ENCODE measurements around the gene PATL1. TPM values are rescaled to one million over a fixed set of nuclear protein-coding genes. Genes with fewer than 3 reads are reported as not detected.
A peak's percentile ranks its signal among the peaks of the same experiment; 100 is the strongest.

The PATL1 gene
- total RNA-seq, 1 donor = 38.7 TPM

- Histone ChIP-seq H3K27me3 (ENCODE audit: insufficient read depth, low read length) (no peaks in the 10 kb centered on the region), H3K4me1 (ENCODE audit: insufficient read depth, low read length) (peaks cover 39% of the 10 kb centered on the region), H3K9me3 (ENCODE audit: low read depth, low read length) (no peaks in the 10 kb centered on the region), H3K4me3 (ENCODE audit: low read length) (peak overlapping the region; percentile 81)
Observed at GRCh38 chr11:59614277-59615119, 54.3 kb downstream of the PATL1 start.

DNA sequence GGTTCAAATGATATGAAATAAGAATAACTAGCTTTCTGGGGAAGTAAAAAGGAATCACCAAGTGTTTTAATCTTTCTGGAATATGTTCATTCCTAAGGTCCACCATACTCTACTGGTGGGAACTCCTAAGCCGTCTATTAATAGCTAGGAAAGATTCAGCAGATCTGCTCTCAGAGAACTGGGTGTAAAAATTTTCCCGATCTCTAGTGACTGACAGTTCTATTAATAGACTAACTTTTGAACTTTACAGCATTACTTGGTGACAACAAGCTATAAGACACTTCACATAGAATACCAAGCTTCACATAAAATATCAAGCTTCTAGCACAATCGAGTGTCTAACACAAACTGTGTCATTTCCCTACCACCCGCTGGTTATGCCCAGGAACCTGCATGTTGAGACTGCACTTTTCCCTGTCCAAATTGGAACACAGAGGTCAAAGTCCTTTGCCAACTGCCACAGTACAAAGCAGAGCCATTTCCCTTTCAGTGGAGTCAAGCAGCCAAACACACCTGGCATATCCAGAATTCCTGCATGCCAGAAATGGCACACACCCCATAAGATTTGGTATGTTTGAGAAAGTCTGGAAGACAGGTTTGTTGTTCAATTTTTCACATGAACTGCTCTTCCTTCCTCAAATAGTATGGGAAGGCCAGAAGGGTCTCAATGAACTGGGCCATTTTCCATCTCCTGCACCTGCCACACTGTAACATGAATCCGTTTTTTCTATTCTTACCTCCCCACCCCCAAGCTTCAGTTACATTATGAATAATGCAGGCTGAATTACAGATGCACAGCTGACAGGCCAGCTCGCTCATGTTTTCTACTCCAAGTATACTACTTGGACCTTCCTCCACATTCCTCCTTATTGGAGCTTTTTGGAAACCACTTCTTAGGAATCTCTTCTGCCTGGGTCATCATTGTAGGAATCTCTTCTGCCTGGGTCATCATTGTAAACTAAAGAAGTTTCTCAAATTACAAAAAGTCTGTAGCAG, 57.0 kb downstream of the PATL1 start:
- Histone ChIP-seq H3K27me3 (ENCODE audit: insufficient read depth, low read length) (no peaks in the 10 kb centered on the region), H3K4me3 (ENCODE audit: low read length) (no peak overlapping the region), H3K4me1 (ENCODE audit: insufficient read depth, low read length) (peaks cover 39% of the 10 kb centered on the region), H3K9me3 (ENCODE audit: low read depth, low read length) (no peaks in the 10 kb centered on the region)

GRCh38 chr11:59610289-59610688, 58.5 kb downstream of the PATL1 start:
- peaks cover 35% of the 10 kb centered on the region for H3K4me1 ChIP-seq (ENCODE audit: insufficient read depth, low read length)
- H3K4me3 ChIP-seq (ENCODE audit: low read length) = no peak overlapping the region
- no peaks in the 10 kb centered on the region for H3K9me3 ChIP-seq (ENCODE audit: low read depth, low read length)
- no peaks in the 10 kb centered on the region for H3K27me3 ChIP-seq (ENCODE audit: insufficient read depth, low read length)

DNA sequence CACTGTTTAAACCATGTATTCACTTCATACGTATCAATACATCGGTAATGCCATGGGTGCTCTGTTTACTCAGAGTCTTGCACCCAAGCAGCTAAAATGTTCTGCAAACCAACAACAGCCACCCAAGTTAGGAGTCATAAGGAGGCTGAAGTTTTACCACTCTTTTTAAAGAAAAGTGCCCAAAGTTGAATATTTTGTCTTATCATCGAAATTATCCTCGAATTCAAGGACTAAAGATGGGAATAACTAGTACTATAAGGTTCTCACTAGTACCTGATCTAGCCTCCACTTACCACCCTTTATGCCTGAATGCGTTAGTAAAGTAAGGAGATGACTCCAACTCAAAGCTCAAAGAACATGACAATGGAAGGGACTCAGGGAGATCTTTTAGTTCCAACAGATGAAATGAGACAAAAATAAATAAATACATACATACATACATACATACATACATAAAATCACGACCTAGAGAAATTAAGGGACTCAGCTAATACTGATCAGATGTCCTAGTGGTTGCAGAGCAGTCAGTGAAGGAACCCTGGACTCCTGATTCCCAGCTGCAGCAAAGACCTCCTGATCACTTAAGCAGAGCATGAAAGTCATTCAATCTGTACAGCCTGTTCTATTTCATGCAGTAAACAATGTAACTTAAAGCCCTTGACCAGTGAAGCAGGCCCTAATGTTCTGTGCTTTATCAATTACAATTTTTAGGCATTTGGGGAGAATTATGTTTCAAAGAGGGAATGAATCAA, 61.0 kb downstream of the PATL1 start:
- Histone ChIP-seq H3K27me3 (ENCODE audit: insufficient read depth, low read length) (no peaks in the 10 kb centered on the region), H3K4me1 (ENCODE audit: insufficient read depth, low read length) (peaks cover 15% of the 10 kb centered on the region), H3K4me3 (ENCODE audit: low read length) (no peak overlapping the region), H3K9me3 (ENCODE audit: low read depth, low read length) (no peaks in the 10 kb centered on the region)

DNA sequence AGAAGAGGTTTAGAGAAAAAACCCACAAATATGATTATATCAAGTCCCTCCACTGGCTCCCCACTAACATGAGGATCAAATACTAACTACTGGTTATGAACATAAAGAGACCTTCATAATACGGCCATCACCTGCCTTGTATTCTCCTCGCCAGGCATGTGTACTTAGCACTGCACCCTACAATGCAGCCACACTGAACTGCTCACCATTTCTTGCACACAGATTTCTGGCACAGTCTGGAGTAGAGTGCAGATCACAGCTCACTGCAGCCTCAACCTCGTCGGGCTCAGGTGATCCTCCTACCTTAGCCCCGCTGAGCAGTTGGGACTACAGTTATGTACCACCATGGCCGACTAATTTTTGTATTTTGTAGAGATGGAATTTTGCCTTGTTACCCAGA, 66.4 kb downstream of the PATL1 start:
- Histone ChIP-seq H3K9me3 (ENCODE audit: low read depth, low read length) (no peaks in the 10 kb centered on the region), H3K4me1 (ENCODE audit: insufficient read depth, low read length) (no peaks in the 10 kb centered on the region), H3K4me3 (ENCODE audit: low read length) (no peak overlapping the region), H3K27me3 (ENCODE audit: insufficient read depth, low read length) (no peaks in the 10 kb centered on the region)

DNA sequence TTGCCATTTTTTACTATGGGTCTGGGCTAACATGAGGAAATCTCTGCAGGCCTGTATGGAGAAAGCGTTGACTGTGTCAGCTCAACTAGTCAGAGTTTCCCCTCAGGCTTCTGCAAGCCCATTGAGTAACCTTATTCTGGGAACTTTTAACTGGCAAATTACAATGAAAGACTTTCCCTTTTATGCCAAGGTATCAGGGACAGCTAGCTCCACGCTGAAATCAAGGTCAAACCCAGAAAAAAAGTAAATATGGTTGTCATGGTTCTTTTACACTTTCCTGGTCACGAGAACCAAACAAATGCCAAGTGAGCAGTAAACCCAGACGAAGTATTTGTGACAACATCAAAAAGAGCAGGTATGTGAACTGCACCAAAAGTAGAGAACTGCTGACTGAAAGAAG, 67.0 kb downstream of the PATL1 start:
- H3K4me1 ChIP-seq (ENCODE audit: insufficient read depth, low read length) = no peaks in the 10 kb centered on the region
- no peak overlapping the region for H3K4me3 ChIP-seq (ENCODE audit: low read length)
- H3K27me3 ChIP-seq (ENCODE audit: insufficient read depth, low read length) = no peaks in the 10 kb centered on the region
- no peaks in the 10 kb centered on the region for H3K9me3 ChIP-seq (ENCODE audit: low read depth, low read length)

GRCh38 chr11:59600636-59601035, 68.2 kb downstream of the PATL1 start:
- Histone ChIP-seq H3K27me3 (ENCODE audit: insufficient read depth, low read length) (no peaks in the 10 kb centered on the region), H3K9me3 (ENCODE audit: low read depth, low read length) (no peaks in the 10 kb centered on the region), H3K4me1 (ENCODE audit: insufficient read depth, low read length) (no peaks in the 10 kb centered on the region), H3K4me3 (ENCODE audit: low read length) (no peak overlapping the region)

GRCh38 chr11:59600234-59600633, 68.6 kb downstream of the PATL1 start:
- Histone ChIP-seq H3K9me3 (ENCODE audit: low read depth, low read length) (no peaks in the 10 kb centered on the region), H3K4me3 (ENCODE audit: low read length) (no peak overlapping the region), H3K27me3 (ENCODE audit: insufficient read depth, low read length) (no peaks in the 10 kb centered on the region), H3K4me1 (ENCODE audit: insufficient read depth, low read length) (no peaks in the 10 kb centered on the region)

GRCh38 chr11:59598961-59599360, 69.9 kb downstream of the PATL1 start:
- H3K27me3 ChIP-seq (ENCODE audit: insufficient read depth, low read length) = no peaks in the 10 kb centered on the region
- H3K9me3 ChIP-seq (ENCODE audit: low read depth, low read length) = no peaks in the 10 kb centered on the region

More at GRCh38 chr11:59598961-59599360, 69.9 kb downstream of the PATL1 start:
- Histone ChIP-seq H3K4me1 (ENCODE audit: insufficient read depth, low read length) (no peaks in the 10 kb centered on the region), H3K4me3 (ENCODE audit: low read length) (no peak overlapping the region)

Other genes with a start within 250 kb of the PATL1 start
- gene OR5A2, start 242.6 kb downstream of the PATL1 start, total RNA-seq = not detected
- under 0.01 TPM for gene OR5A1, start 232.6 kb downstream of the PATL1 start, total RNA-seq
- not detected for gene OR4D6, start 212.1 kb downstream of the PATL1 start, total RNA-seq
- gene OR4D10, start 195.7 kb downstream of the PATL1 start, total RNA-seq = not detected
- gene OR4D11, start 165.5 kb downstream of the PATL1 start, total RNA-seq = not detected
- under 0.01 TPM for gene OR4D9, start 157.5 kb downstream of the PATL1 start, total RNA-seq
- gene OSBP, start 53.3 kb downstream of the PATL1 start, total RNA-seq = 49.3 TPM
- not detected for gene OR10V1, start 44.8 kb upstream of the PATL1 start, total RNA-seq
- 20.9 TPM for gene STX3, start 86.3 kb upstream of the PATL1 start, total RNA-seq
- gene MRPL16, start 141.7 kb upstream of the PATL1 start, total RNA-seq = 21.8 TPM
- not detected for gene CBLIF, start 176.5 kb upstream of the PATL1 start, total RNA-seq
- gene TCN1, start 197.4 kb upstream of the PATL1 start, total RNA-seq = 0.52 TPM
- gene OOSP3, start 209.7 kb upstream of the PATL1 start, total RNA-seq = not detected